Measurements from ENCODE around the gene HTATIP2. TPM values are rescaled to one million over a fixed set of nuclear protein-coding genes. Genes with fewer than 3 reads are reported as not detected.

Gene HTATIP2
- total RNA-seq, result 30.8 and 35.7 TPM in 2 replicates

GRCh38 chr11:20363500-20364340 is at the start of gene HTATIP2:
Gene HTATIP2, plus strand, starts transcription at chr11:20363714. Its CDS starts 524 bp downstream, at chr11:20364238.

GRCh38 chr11:20387261-20388095 is 24.0 kb downstream of the HTATIP2 start, which contains the start of gene PRMT3:
Gene PRMT3, plus strand, starts transcription at chr11:20387716. Its CDS starts 31 bp downstream, at chr11:20387747.

Other genes starting within 250 kb of the HTATIP2 start
- not detected in 2 replicates for gene DBX1, start 203.2 kb upstream of the HTATIP2 start, total RNA-seq
- gene PRMT3, start 24.0 kb downstream of the HTATIP2 start, total RNA-seq, result 11.5 and 17.9 TPM in 2 replicates
- gene SLC6A5, start 235.9 kb downstream of the HTATIP2 start, total RNA-seq, result not detected in 2 replicates